Activated CD8-positive, alpha-beta memory T cell treated with anti-CD3 and anti-CD28 coated beads, Interleukin-2, amount 50 U/mL, for 48 hours (primary cell): Measurements from ENCODE around the gene ZFAND2A.
"Not testable (repeated sequence)": the region's sequence is repeated elsewhere in the genome, so short reads cannot be mapped to it uniquely, and the experiment has no call there.

ENCODE experiments used
- DNase-seq: peaks from one replicate; pipeline ENCODE4 v3.0.0-alpha.2; 2020

ZFAND2A gene

DNA sequence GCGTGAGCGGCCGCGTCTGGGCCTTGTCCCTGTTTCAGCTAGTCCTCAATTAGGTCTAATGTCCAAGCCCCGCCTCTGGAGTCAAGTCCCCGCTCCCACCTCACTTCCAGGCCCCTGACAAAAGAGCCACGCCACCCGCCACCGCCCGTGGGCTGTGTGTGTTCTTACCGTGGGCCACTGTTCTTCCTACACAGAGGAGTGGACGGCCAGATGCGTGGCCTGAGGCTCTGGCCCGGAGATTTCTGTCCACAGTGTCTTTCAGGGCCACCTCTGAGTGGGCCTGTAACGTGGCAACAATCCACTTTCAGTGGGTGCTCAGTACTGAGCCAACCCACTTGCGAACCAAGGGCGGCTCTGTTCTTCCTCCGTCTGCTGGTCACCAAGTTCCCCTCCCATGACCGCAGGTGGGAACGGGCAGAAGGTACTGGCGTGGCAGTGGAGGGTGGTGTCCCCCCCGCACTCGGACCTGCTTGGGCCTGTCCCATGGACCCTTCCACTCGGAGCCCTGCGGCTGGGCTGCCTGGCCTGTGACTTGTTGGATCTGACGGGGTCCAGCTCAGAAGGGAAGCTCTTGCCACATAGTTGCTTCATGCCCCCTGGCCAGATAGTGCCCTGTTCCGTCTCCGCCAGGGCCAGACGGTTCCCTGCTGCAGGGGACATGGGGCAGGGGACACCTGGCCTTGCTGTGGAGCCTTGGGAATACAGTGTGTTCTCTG, 15.0 kb upstream of the ZFAND2A start:
- no peak for DNase-seq

DNA sequence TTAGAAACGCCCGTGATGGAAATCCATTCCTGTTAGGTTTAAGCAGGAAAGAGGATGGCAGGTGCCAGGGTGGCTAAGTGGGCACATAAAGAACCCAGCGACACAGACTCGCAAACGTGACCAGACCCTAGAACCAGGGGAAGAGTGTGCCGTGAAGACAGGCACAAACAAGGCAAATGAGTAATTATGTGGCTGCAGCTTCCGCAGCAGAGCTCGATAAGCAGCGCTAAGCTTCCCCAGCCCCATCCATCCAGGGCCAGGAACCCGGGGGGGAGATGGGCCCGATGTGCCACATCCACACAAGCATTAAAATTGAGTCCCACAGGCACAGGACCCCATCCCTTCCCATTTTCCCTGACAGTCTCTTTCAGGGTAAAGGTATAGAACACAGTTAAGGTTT, 14.0 kb upstream of the ZFAND2A start:
- DNase-seq = no peak

DNA sequence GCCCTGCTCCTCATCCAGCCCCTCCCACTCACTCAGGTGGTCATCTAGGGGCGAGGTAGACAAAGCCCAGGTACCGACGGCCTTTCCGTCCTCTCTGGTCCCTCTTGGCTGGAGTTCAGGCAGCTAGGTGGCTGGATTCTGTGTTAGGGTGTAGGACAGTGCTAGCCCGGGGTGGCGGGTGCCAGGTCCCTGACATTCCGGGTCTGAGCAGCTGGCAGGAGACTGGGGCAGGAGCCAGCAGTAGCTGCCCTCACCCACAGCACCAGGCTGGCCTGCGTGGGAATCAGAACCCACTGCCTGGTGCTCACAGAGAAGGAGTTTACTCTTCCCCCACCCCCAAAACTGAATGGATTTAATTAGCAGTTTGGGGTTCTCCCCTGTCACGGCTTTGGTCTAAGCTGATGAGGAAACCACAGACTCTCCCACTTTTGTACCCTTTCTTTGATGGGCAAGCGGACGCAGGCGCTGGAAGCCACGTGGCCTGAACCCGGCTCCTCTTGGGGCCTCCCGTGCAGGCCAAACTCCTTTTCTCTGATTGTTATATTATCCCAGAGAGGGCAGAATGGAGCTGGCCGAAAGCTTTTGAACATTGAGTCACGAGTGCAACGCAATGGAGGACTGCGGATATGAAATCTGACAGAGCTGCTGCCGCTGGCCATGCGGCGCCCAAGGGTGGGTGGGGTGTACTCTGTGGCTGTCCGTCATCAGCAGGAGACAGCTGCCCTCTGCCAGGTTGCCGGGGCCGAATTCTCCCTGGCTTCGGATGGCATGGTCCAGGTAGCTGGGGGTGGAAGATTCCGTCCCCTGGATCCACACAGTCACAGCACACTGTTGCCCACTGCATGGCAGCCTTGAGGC, 12.9 kb upstream of the ZFAND2A start:
- DNase-seq = no peak

DNA sequence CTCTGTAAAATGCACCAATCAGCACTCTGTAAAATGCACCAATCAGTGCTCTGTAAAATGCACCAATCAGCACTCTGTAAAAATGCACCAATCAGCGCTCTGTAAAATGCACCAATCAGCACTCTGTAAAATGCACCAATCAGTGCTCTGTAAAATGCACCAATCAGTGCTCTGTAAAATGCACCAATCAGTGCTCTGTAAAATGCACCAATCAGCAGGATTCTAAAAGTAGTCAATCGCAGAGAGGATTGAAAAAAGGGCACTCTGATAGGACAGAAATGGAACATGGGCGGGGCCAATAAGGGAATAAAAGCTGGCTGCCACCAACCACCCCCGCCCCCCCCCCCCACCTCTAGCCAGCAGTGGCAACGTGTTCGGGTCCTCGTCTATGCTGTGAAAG, 11.5 kb upstream of the ZFAND2A start:
- not testable (repeated sequence) for DNase-seq

DNA sequence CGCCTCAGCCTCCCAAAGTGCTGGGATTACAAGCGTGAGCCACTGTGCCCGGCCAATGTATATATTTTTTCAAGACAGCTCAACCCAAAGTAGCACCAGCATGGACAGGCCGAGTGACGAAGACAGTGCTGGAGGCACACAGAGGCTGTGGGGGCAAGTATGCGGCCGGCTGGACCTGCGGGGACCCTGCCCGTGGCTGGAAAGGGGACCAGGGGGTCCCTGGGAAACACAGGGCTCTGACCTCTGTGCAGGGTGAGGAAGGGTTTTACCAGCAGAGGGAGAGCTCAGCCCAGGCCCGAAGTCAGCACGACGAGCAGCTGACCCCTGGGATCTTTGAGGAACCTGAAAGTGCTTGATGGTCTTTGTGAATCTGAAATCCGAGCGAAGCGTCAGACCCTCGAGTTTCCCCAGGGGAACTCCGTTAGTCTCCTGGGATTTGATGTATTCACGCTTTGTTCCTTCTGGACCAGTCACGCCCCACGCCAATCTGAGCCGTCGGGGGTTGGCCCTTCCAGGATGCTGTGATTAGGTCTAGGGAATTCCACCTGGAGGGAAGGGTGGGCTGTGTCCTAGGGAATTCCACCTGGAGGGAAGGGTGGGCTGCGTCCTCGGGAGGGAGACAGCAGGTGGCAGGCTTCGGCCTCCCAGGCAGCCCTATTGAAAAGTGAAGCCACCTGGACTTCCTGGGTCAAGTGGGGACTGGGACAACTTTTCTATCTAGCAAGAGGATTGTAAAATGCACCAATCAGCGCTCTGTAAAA, 10.9 kb upstream of the ZFAND2A start:
- DNase-seq = no peak

DNA sequence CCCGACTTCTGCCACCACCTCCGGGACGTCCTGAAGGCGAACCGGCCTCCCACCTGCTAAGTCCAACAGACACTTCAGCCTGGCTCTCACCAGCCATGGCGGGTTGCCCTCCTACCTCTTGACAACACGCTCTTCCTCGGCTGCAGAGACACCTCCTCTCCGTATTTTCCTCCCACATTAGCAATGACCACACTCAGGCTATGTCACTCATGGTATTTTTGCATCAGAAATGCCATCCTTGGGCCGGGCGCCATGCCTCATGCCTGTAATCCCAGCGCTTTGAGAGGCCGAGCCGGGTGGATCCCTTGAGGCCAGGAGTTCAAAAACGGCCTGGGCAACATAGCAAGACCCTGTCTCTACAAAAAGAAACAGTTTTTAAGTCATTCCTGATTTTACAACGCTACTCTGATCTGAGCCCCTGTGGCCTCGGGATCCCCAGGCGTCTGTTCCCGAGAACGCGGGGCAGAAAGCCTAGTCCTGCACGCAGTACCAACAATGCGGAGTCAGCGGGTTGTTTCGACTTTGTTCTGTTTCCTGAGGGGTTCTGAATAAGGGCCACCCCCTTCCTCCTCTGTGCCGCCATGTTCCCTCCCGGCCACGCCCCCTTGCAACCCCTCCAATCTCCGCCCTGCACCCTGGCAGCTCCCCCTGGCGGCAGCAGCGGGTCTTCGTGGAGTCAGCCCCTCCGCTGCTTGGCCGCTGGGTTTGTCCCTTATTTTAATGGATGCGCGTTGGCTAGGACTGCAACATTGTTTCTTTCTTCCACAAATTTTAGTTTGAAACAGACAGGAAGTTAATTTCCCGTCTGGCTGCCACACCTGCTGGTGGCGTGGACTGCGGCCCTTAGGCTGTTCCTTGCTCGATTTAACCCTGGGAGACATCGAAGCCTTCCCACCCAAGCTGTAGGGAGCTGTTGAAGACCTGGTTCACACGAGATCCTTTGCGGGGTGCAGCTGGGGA, 9.7 kb upstream of the ZFAND2A start:
- peak; percentile 98 for DNase-seq

DNA sequence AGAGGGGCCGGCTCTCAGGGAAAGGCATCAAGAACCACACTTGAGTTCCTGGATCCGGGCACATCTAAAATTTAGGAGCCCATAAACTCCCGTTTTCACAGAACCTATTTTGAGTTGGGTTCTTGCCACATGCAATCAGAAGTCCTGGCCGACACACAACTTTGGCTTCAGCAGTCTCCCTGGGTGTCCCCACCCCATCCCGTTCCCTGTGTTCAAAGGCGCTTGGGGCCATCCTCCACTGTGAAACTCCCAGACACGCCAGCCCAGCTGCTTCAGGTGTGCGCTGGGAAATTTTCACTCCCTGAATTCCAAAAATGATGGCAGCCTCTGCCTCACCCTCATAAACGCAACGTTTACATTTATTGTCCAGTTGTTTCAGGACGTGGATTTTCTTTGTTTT, 8.4 kb upstream of the ZFAND2A start:
- no peak for DNase-seq

DNA sequence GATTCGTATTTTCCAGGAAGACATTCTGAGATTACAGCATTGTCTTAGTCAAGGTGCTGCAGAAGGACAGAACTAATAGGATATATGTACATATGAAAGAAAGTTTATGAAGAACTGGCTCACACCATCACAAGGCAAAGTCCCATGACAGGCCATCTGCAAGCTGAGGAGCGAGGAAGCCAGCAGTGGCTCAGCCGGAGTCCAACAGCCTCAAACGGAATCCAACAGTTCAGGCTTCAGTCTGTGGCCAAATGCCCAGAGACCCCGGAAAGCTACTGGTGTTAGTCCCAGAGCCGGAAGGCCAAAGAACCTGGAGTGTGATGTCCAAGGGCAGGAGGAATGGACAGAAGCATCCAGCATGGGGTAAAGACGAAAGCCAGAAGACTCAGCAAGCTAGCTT, 4.4 kb upstream of the ZFAND2A start:
- DNase-seq = no peak

DNA sequence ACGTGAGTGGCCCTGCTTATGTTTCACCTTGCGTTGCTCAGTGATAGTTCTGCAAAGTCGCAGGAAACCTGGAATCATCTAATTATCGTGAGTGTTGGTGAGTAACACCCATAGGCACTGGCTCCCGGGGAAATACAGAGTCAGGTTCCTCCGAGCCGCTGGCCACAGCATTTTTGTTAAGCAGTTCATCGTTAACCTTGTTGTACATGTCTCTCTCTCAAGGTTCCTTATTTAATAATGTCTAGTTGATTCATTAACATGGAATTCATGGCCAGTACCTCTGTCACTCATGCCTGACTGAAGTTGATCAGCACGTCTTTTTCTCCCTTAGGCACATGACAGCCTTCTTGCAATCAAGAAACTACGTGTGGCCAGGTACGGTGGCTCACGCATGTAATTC, 3.1 kb upstream of the ZFAND2A start:
- no peak for DNase-seq

DNA sequence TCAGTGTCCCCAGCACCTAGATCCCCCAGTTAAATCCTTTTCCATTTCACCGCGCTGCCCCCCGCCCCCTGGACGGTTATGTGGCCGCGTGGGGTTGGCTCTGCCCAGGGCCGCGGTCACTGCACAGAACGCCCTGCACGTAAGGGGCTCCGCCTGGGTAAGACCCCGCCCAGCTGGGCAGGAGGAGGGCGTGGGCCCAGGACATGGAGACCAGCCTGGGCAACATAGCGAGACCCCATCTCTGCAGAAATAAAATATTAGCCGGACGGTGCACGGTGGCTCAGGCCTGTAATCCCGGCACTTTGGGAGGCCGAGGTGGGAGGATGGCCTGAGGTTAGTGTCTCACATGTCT, 650 bp upstream of the ZFAND2A start:
- no peak for DNase-seq

DNA sequence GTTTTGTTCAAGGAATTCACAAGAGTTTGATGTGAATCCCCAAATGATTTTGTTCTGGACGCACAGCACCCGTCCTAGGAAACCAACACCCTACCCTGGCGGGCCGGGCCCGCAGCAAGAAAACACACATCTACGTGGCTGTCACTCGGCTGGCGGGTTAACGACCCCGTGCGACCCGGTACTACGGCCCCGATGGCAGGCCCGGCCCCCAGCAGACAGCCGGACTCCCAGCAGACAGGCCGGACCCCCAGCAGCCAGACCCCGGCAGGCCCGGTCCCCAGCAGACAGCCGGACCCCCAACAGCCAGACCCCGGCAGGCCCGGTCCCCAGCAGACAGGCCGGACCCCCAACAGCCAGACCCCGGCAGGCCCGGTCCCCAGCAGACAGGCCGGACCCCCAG, 765 bp downstream of the ZFAND2A start:
- not testable (repeated sequence) for DNase-seq

DNA sequence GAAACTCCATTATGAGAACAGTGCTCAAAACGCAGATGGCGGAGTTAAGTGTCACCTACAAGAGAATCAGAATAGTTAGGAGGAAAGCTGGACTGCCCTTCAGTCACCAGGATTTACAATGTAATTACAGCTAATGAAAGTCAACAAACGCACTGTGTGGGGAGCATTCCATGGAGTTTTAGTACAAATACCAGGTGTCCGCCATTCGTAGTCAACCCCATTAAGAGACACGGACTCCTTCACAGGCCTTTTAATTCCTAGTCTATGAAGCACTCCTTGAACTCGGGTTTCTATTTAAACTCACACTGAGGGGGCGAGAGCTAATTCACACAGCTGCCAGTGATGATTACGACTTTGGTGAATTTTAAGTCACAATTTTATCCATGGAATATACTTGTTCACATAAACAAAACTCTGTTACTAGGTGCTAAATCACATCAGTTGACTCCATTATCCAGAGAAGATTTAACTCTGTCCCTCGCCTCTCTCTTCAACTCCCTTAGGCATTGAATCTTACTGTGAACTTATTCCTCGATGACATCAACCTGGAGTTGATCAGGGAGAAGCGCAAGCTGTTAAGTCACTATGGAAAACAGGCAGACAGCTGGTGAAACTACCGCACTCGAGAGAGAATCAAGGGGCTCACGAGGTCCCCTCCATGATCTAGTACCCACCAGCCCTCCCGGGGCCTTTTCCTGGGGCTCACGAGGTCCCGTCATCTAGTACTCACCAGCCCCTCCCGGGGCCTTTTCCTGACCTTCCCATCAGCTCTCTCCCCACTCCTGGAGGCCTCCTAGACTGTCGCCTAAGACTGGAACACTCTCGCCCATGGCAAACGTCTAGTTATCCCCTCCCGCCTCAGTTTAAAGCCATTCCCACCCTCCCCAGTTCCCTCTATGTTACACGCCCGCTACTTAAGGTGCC, 1.5 kb downstream of the ZFAND2A start:
- no peak for DNase-seq

DNA sequence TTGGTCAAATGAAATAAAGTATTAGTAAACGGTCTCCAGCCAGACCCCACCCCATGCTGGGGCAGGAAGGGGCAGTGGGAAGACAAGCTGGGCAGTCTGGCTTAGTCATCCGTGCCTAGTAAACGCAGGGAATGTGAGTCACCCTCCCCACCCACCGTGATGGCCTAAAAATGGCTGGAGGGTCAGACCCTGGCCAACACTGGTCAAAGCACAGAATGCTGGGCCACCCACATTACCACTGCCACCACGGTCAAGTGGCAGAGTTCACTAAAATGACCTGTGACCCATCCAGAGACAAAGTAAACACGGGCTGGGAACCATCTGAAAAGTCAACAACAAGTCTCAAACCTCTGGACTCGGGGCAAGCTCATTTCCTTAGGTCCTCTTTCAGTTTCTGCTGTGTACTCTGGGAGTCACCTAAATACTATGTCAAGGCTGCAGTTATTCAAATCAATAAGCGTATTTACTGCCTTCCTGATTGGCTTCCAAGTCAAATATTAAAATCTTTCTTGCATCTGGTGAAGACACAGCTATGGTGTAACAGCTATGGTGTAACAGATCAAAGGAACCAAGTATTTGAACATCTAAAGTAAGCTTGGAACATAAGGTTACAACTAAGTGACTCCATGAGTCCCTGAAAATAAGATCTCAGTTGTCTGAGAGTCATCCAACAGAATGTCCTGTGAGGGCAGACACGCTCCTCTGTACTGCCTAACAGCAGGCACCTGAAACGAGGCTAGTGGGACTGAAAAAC, 3.0 kb downstream of the ZFAND2A start:
- no peak for DNase-seq

DNA sequence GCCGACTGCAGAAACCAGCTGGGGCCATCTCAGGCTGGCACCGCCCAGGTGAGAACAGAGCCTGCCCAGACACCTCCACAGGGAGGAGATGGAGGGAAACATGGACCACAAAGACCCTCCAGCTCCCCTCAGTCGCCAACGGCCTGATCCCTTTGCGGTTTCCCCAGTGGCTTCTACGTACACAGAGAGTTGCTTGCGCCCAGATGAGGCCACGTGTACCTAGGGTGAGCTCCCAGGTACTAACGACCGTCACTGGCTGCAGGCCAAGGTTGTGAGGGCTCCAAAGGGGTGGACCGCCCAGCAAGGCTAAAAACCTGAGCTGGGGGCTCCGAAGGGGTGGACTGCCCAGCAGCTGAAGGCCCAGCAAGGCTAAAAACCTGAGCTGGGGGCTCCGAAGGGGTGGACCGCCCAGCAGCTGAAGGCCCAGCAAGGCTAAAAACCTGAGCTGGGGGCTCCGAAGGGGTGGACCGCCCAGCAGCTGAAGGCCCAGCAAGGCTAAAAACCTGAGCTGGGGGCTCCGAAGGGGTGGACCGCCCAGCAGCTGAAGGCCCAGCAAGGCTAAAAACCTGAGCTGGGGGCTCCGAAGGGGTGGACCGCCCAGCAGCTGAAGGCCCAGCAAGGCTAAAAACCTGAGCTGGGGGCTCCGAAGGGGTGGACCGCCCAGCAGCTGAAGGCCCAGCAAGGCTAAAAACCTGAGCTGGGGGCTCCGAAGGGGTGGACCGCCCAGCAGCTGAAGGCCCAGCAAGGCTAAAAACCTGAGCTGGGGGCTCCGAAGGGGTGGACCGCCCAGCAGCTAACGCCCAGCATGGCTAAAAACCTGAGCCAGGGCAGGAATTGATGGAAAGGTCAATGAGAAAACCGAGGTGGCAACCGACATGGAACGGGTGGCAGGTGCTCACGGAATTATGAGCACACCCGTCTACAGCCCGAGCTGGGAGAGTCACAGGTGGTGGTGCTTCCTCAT, 3.9 kb downstream of the ZFAND2A start:
- DNase-seq = not testable (repeated sequence)

DNA sequence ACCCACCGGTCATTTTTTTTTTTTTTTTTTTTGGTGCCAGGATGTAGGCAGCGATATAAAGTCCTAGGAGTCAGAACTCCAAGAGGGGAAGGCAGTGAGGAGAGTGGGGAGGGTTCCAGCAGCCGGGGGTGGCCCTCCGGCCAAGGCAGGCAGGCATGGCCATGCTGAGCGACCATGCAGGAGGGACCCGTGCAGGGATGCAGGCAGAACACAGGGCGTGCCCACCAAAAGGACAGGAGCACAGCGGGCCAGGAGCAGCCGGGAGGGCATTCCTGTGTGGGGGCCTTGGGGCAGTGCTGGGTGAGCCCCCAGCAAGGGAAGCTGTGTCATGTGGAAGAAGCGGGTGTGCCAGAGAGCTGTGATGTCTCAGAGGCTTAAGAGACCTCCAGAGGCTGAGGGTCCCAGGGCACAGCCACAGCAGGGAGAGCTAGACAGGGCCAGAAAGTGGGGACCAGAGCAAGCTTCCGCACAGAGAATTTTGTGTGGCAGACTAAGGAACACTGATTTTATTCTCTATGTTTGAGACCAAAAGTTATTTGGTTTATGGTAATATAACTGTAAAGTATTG, 5.7 kb downstream of the ZFAND2A start:
- no peak for DNase-seq

DNA sequence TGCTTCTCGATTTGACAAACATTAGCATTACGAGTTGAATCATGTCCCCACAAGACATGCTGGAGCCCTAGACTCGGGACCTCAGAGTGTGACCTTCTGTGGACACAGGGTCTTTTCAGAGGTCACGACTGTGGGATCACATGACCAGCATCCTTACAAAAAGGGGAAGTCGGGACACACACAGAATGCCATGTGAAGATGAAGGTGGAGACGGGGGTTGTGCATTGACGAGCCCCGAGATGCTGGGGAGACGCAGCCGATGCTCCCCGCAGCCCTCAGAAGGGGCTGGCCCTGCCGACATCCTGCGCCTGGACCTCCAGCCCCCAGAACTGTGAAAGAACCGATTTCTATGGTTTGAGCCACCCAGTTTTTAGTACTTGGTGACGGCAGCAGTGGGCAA, 7.5 kb downstream of the ZFAND2A start:
- DNase-seq = no peak

DNA sequence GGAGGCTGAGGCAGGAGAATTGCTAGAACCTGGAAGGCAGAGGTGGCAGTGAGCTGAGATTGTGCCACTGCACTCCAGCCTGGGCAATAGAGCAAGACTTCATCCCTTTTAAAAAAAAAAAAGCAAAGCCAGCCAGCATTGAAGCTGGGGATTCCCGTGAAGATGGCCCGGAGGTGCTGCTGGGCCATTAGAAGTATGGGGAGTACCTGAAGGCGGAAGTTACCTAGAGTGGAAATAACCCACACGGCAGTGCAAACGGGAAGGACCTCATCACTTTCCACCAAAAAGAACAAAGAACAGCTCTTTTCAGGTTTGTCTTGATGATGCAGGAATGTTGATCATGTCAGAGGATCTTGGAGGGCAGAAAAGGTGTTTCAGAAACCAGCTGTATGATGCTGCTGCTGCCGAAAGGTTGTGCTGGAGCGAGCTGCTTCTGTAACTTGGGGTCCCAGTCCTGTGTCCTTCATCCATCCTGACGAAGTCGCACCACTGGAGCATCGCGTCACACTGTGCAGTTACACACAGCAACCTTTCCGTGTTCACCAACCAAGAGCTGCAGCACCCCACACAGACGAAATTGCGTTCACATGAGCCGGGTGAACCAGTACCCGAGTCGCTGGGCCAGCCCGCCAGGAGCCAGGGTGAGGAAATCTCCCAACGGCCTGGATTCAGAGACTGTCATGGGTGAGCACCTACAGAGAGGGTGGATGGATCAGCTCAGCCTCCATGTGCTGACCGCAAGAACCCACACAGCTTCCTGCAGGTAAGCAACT, 8.2 kb downstream of the ZFAND2A start:
- DNase-seq = no peak

DNA sequence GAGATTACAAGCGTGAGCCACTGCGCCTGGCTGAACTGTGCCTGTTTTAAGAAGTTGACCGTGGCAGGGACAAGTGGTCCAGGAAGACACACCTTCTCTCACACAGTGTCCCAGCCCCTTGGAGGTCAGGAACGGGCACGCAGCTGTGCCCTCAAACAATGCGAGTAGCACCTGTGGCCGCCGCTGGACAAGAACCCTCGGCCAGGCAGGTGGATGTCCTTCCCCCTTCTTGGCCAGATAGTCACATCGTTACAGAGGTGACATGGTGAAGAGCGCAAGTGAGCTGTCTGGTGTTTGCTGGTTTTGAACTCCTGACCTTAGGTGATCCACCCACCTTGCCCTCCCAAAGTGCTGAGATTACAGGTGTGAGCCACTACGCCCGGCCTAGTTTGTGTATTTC, 8.8 kb downstream of the ZFAND2A start:
- DNase-seq = no peak
